Iris pigment epithelial cell (primary cell): ENCODE data around the gene ABCA2.
"Not testable (repeated sequence)": the region's sequence is repeated elsewhere in the genome, so short reads cannot be mapped to it uniquely, and the experiment has no call there.

Experiments
- DNase-seq: peaks from one replicate; pipeline ENCODE4 v3.0.0-alpha.2; 2011; ENCODE audit warnings: low read depth

Gene ABCA2

GRCh38 chr9:137064027-137064879 is 36.2 kb upstream of the ABCA2 start:
- peak; percentile 28 for DNase-seq

- DNase-seq: no peak
Observed at GRCh38 chr9:137063311-137064026, 35.4 kb upstream of the ABCA2 start.

GRCh38 chr9:137062798-137063197 is 34.8 kb upstream of the ABCA2 start:
- DNase-seq: not testable (repeated sequence)

- no peak for DNase-seq
Observed at GRCh38 chr9:137062384-137062783, 34.3 kb upstream of the ABCA2 start.

GRCh38 chr9:137058521-137059234 is 30.6 kb upstream of the ABCA2 start:
- DNase-seq: no peak

GRCh38 chr9:137057545-137057944 is 29.5 kb upstream of the ABCA2 start:
- DNase-seq: no peak

- DNase-seq: no peak
Observed at GRCh38 chr9:137056739-137057415, 28.8 kb upstream of the ABCA2 start.

- DNase-seq: peak; percentile 41
Observed at GRCh38 chr9:137055385-137056364, 27.6 kb upstream of the ABCA2 start.

- no peak for DNase-seq
Observed at GRCh38 chr9:137054932-137055384, 26.9 kb upstream of the ABCA2 start.

- DNase-seq: no peak
Observed at GRCh38 chr9:137053944-137054931, 26.2 kb upstream of the ABCA2 start, which contains the start of gene ENTPD2. ENTPD2 (minus strand) TSS chr9:137054061; CDS start chr9:137053997, 64 bp downstream.

GRCh38 chr9:137052998-137053943 is 25.2 kb upstream of the ABCA2 start:
- no peak for DNase-seq

GRCh38 chr9:137052293-137052692 is 24.3 kb upstream of the ABCA2 start:
- DNase-seq: no peak

- DNase-seq: no peak
Observed at GRCh38 chr9:137051145-137051724, 23.2 kb upstream of the ABCA2 start.

GRCh38 chr9:137050570-137050969 is 22.5 kb upstream of the ABCA2 start:
- no peak for DNase-seq

- DNase-seq: peak; percentile 33
Observed at GRCh38 chr9:137049544-137050449, 21.8 kb upstream of the ABCA2 start.

- DNase-seq: no peak
Observed at GRCh38 chr9:137048655-137049543, 20.9 kb upstream of the ABCA2 start.
